Mesenchymal stem cell (in vitro differentiated cells and primary cell): Measurements from ENCODE around the gene TXNRD1.

Experiments
- DNase-seq: peaks from one replicate; pipeline ENCODE4 v3.0.0-alpha.2; 2013
- H2AFZ ChIP-seq: one replicate; pipeline ENCODE4 v1.6.1; 2013; ENCODE audit warnings: low read depth, mild to moderate bottlenecking, control low read depth, inconsistent platforms, low read length, moderate library complexity
- H2AK5ac ChIP-seq: 2 replicates; pipeline ENCODE4 v1.6.1; 2013; ENCODE audit warnings: low read length, moderate library complexity, mild to moderate bottlenecking, inconsistent platforms; ENCODE audit not compliant: severe bottlenecking
- H2BK120ac ChIP-seq: one replicate; pipeline ENCODE4 v1.6.1; 2013; ENCODE audit warnings: low read depth, mild to moderate bottlenecking, inconsistent platforms, low read length, moderate library complexity
- H2BK12ac ChIP-seq, 2 experiments: one replicate each; pipeline ENCODE4 v1.6.1; 2013; ENCODE audit warnings: inconsistent platforms in 2 of 2, low read length in 2 of 2, mild to moderate bottlenecking in 2 of 2, moderate library complexity in 2 of 2, control low read depth in 1 of 2
- H2BK15ac ChIP-seq: one replicate; pipeline ENCODE4 v1.6.1; 2013; ENCODE audit warnings: mild to moderate bottlenecking, low read depth, inconsistent platforms; ENCODE audit not compliant: poor library complexity, severe bottlenecking
- H2BK5ac ChIP-seq: 2 replicates; pipeline ENCODE4 v1.6.1; 2013; ENCODE audit warnings: low read depth, mild to moderate bottlenecking, low read length, control low read depth, inconsistent platforms; ENCODE audit not compliant: poor library complexity, severe bottlenecking
- H3K14ac ChIP-seq, 2 experiments: one replicate each; pipeline ENCODE4 v1.6.1; 2013; ENCODE audit warnings: inconsistent platforms in 2 of 2, low read length in 2 of 2, control low read depth in 1 of 2, mild to moderate bottlenecking in 1 of 2, moderate library complexity in 1 of 2
- H3K18ac ChIP-seq, 2 experiments: one replicate each; pipeline ENCODE4 v1.6.1; 2013; ENCODE audit warnings: inconsistent platforms in 2 of 2, low read length in 2 of 2, control low read depth in 1 of 2, low read depth in 1 of 2, mild to moderate bottlenecking in 1 of 2
- H3K23ac ChIP-seq, 2 experiments: one replicate each; pipeline ENCODE4 v1.6.1; 2013; ENCODE audit warnings: inconsistent platforms in 2 of 2, low read length in 2 of 2, mild to moderate bottlenecking in 2 of 2, moderate library complexity in 2 of 2, control low read depth in 1 of 2
- H3K27ac ChIP-seq: 2 replicates; pipeline ENCODE4 v1.5.1; 2013; ENCODE audit warnings: mild to moderate bottlenecking, moderate library complexity, low read length, control low read depth, inconsistent platforms; ENCODE audit not compliant: poor library complexity, severe bottlenecking
- H3K27me3 ChIP-seq, 2 experiments: 2 replicates each; pipeline versions ENCODE4 v1.6.1 to v1.7.0; 2013; ENCODE audit warnings: low read length in 2 of 2, mild to moderate bottlenecking in 2 of 2, moderate library complexity in 2 of 2, control low read depth in 1 of 2, inconsistent platforms in 1 of 2; ENCODE audit not compliant: control insufficient read depth in 1 of 2, insufficient read depth in 1 of 2
- H3K36me3 ChIP-seq, 2 experiments: 2 replicates each; pipeline versions ENCODE4 v1.6.1 to v1.7.0; 2013; ENCODE audit warnings: low read length in 2 of 2, control low read depth in 1 of 2, inconsistent platforms in 1 of 2, low read depth in 1 of 2, mild to moderate bottlenecking in 1 of 2; ENCODE audit not compliant: insufficient read depth in 2 of 2, control insufficient read depth in 1 of 2
- H3K4ac ChIP-seq, 2 experiments: one replicate each; pipeline ENCODE4 v1.6.1; 2013; ENCODE audit warnings: inconsistent platforms in 2 of 2, low read length in 2 of 2, mild to moderate bottlenecking in 2 of 2, moderate library complexity in 2 of 2, control low read depth in 1 of 2, low read depth in 1 of 2
- H3K4me1 ChIP-seq: 2 replicates; pipeline ENCODE4 v1.6.1; 2013; ENCODE audit warnings: low read depth, low read length, control low read depth; ENCODE audit not compliant: control insufficient read depth, insufficient read depth
- H3K4me2 ChIP-seq: 2 replicates; pipeline ENCODE4 v1.6.1; 2013; ENCODE audit warnings: low read length, mild to moderate bottlenecking, inconsistent platforms; ENCODE audit not compliant: poor library complexity, severe bottlenecking
- H3K4me3 ChIP-seq, 2 experiments: 2 replicates each; pipeline versions ENCODE4 v1.5.1 to v1.7.0; 2013; ENCODE audit warnings: low read length in 2 of 2, mild to moderate bottlenecking in 2 of 2, control low read depth in 1 of 2, low read depth in 1 of 2; ENCODE audit not compliant: insufficient read depth in 1 of 2
- H3K79me1 ChIP-seq: replicated peaks from 2 replicates; pipeline ENCODE4 v1.6.1; 2013; ENCODE audit warnings: mild to moderate bottlenecking, control low read depth, low read length, inconsistent platforms; ENCODE audit not compliant: poor library complexity, severe bottlenecking
- H3K9ac ChIP-seq: 2 replicates; pipeline ENCODE4 v1.7.0; 2013; ENCODE audit warnings: mild to moderate bottlenecking, low read length, moderate library complexity
- H3K9me3 ChIP-seq: 2 replicates; pipeline ENCODE4 v1.7.0; 2013; ENCODE audit warnings: mild to moderate bottlenecking, low read length; ENCODE audit not compliant: control insufficient read depth
- H4K8ac ChIP-seq: one replicate; pipeline ENCODE4 v1.6.1; 2013; ENCODE audit warnings: inconsistent platforms, mild to moderate bottlenecking, low read length, moderate library complexity
- H4K91ac ChIP-seq: one replicate; pipeline ENCODE4 v1.6.1; 2013; ENCODE audit warnings: mild to moderate bottlenecking, low read length, inconsistent platforms
- WGBS: methylation state at CpG from one replicate; pipeline ENCODE4 v1.1.7; 2013; ENCODE audit warnings: mixed read lengths; 5-methylcytosine and 5-hydroxymethylcytosine counted together

The TXNRD1 gene

GRCh38 chr12:104348994-104349494, 133.5 kb downstream of the TXNRD1 start:
- no peaks in the 10 kb centered on the region for H3K27me3 ChIP-seq

GRCh38 chr12:104350211-104351056, 134.9 kb downstream of the TXNRD1 start:
- WGBS, result 94% methylated on average over 8 of the region's 8 CpGs
- H3K79me1 ChIP-seq, result peaks cover 18% of the 10 kb centered on the region
- no peak overlapping the region for H2BK15ac ChIP-seq
- H2BK120ac ChIP-seq, result no peak overlapping the region
- H3K14ac ChIP-seq, result no peak overlapping the region
- H3K23ac ChIP-seq, result no peak overlapping the region
- H3K4me2 ChIP-seq, result no peak overlapping the region
- H3K18ac ChIP-seq, result no peak overlapping the region
- no peaks in the 10 kb centered on the region for H3K4me1 ChIP-seq
- H3K4me3 ChIP-seq, result no peak overlapping the region
- peaks cover 24 to 97% of the 10 kb centered on the region in 2 experiments for H3K36me3 ChIP-seq
- H2AFZ ChIP-seq, result no peak overlapping the region
- H2BK5ac ChIP-seq, result no peak overlapping the region
- no peak overlapping the region for H2AK5ac ChIP-seq
- H3K27me3 ChIP-seq, result no peaks in the 10 kb centered on the region
- H4K8ac ChIP-seq, result no peak overlapping the region
- no peak overlapping the region for H4K91ac ChIP-seq
- no peak for DNase-seq
- no peaks in the 10 kb centered on the region for H3K9me3 ChIP-seq
- no peak overlapping the region for H3K27ac ChIP-seq
- no peak overlapping the region for H3K4ac ChIP-seq
- H3K9ac ChIP-seq, result no peak overlapping the region
- no peak overlapping the region for H2BK12ac ChIP-seq

More at GRCh38 chr12:104348994-104349494, 133.5 kb downstream of the TXNRD1 start:
- Histone ChIP-seq H2BK5ac (no peak overlapping the region), H2BK12ac (no peak overlapping the region), H3K4me2 (no peak overlapping the region), H4K8ac (no peak overlapping the region), H3K4me1 (no peaks in the 10 kb centered on the region), H2BK15ac (no peak overlapping the region), H2AFZ (no peak overlapping the region), H3K18ac (no peak overlapping the region), H3K4me3 (no peak overlapping the region), H2AK5ac (no peak overlapping the region), H3K23ac (no peak overlapping the region), H2BK120ac (no peak overlapping the region), H3K9me3 (no peaks in the 10 kb centered on the region), H4K91ac (no peak overlapping the region), H3K27ac (no peak overlapping the region), H3K36me3 (peaks cover 21 to 97% of the 10 kb centered on the region in 2 experiments), H3K79me1 (peaks cover 19% of the 10 kb centered on the region), H3K4ac (no peak overlapping the region), H3K14ac (no peak overlapping the region), H3K9ac (no peak overlapping the region)
- no peak for DNase-seq
- WGBS, result 100% methylated on average over 1 of the region's 2 CpGs

- no peaks in the 10 kb centered on the region for H3K4me1 ChIP-seq
- no peak overlapping the region for H4K91ac ChIP-seq
- H2BK15ac ChIP-seq, result no peak overlapping the region
- no peak for DNase-seq
- H3K27ac ChIP-seq, result no peak overlapping the region
- no peak overlapping the region for H2BK12ac ChIP-seq
- peaks cover 27 to 90% of the 10 kb centered on the region in 2 experiments for H3K36me3 ChIP-seq
- no peak overlapping the region for H3K23ac ChIP-seq
- no peaks in the 10 kb centered on the region for H3K9me3 ChIP-seq
- no peak overlapping the region for H3K18ac ChIP-seq
- H3K4ac ChIP-seq, result no peak overlapping the region
- H3K9ac ChIP-seq, result no peak overlapping the region
- no peak overlapping the region for H2AK5ac ChIP-seq
- peaks cover 18% of the 10 kb centered on the region for H3K79me1 ChIP-seq
- H3K27me3 ChIP-seq, result no peaks in the 10 kb centered on the region
- H3K14ac ChIP-seq, result no peak overlapping the region
- H3K4me3 ChIP-seq, result no peak overlapping the region
- no peak overlapping the region for H4K8ac ChIP-seq
- H2BK120ac ChIP-seq, result no peak overlapping the region
- no peak overlapping the region for H2AFZ ChIP-seq
- 100% methylated on average over 4 of the region's 4 CpGs for WGBS
- no peak overlapping the region for H3K4me2 ChIP-seq
- no peak overlapping the region for H2BK5ac ChIP-seq
Observed at GRCh38 chr12:104351057-104351983, 135.7 kb downstream of the TXNRD1 start.
